ENCODE data around the gene NKAPD1. TPM values are rescaled to one million over a fixed set of nuclear protein-coding genes. Genes with fewer than 3 reads are reported as not detected.

Gene NKAPD1, protein sequence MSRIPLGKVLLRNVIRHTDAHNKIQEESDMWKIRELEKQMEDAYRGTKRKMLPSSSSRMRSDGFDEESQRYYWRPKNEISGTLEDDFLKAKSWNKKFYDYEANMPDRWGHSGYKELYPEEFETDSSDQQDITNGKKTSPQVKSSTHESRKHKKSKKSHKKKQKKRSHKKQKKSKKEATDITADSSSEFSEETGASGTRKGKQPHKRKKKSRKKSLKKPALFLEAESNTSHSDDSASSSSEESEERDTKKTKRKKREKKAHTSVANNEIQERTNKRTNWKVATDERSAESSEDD
- total RNA-seq (2021; ENCODE audit: unreplicated experiment) (19.7 TPM), Bru-seq, nascent RNA (percentile 88 among the genes with signal in this experiment), BruChase-seq, experiment 1, labeled RNA remaining after a 2-hour chase (percentile 95 among the genes with signal in this experiment), BruChase-seq, experiment 2, labeled RNA remaining after a 6-hour chase (percentile 81 among the genes with signal in this experiment)
- 16.7 TPM for polyA plus RNA-seq (2012; ENCODE audit: insufficient read length)
- long read RNA-seq, partial matches to known transcripts: 2 of 17 reads
- long read RNA-seq, other reads (novel, unspliced or antisense): 10 of 17 reads

DNA sequence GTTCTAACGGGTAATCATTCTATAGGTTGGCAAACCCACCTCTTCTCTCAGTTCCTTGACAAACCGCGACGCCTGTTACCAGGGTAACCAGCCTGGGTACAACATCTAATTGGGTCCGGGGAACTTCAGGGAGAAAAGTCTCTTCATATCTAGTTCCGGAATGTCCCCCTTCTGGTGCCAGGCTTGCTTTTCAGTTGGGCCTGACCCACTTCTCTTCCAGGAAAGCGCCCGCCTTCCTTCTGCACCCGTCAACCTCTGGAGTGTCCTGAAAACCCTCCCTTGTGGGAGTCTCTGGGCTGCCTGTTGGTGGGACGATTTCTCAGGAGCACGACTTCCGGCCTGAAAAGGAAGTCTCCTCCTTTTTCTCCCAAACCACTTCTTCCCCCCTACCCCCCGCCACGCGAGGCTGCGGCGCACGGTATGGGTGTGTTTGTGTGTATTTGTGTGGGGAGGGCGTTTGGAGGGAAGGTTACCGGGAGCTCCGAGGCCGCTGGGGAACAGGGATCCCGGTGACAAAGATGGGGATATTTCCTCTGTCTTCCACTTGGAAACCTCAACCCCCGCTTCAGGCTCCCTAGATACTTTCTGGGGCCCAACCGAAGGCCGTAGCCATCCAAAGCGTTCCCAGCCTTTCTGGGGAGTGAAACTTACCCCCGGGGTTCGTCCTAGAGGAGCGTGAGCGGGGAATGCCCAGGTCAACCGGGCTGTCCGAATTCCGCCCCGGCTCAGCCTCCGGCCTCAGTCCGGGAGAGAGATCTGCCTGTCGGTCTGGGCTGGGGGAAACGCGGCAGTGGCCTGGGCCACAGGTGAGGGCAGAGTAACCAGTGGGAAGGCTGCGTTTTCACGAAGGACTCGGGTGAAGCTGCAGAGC, at the start of gene NKAPD1, which contains the start of gene PIH1D2:
NKAPD1 (plus strand) TSS at position 359 of the 871 bp plus-strand sequence. CDS start 1,276 bp downstream, outside the sequence.
PIH1D2 (minus strand) TSS at position 77 of the 871 bp plus-strand sequence. CDS start 843 bp downstream, outside the sequence.
- Histone ChIP-seq H3K27ac (ENCODE audit: low read length) (peak within 1 kb of the TSS; percentile 91), H3K4me3 (ENCODE audit: low read depth in 2 of 2, low read length in 2 of 2) (peak within 1 kb of the TSS; percentile 94), H3K4me1 (ENCODE audit: control insufficient read depth, insufficient read depth, low read length) (peaks cover 16% of the 10 kb centered on the region), H3K9me3 (ENCODE audit: control insufficient read depth, insufficient read depth, low read depth, low read length) (no peaks in the 10 kb centered on the region), H3K27me3 (ENCODE audit: control insufficient read depth, insufficient read depth, low read length) (no peaks in the 10 kb centered on the region), H3K36me3 (ENCODE audit: control insufficient read depth, insufficient read depth, low read length) (peaks cover 34% of the 10 kb centered on the region)
- ChIA-PET CTCF (interaction anchor here (1.0 kb wide), 1 partner anchor 206 kb away, joined by 8 read pairs; no protein-coding TSS in a partner anchor), POLR2A (no interaction called here)
- ATAC-seq (peak; percentile 96), DNase-seq (ENCODE audit: low read depth, low spot score) (peak; percentile 79)
- in situ Hi-C loops (cut with HindIII; ENCODE audit: low pct_unique_long_range_greater_than_20kb, low sequenced_read_pairs): no loop called here
- intact Hi-C loops (cut with micrococcal nuclease; ENCODE audit: unreplicated experiment): no loop called here
- peak; percentile 78 for TF ChIP-seq POLR2AphosphoS5 (IDR thresholded peaks at IDR 0.05; ENCODE audit: low read depth, low read length)
- TF ChIP-seq SIN3A (IDR thresholded peaks at IDR 0.05; ENCODE audit: borderline replicate concordance, insufficient read depth, low read depth, low read length): no peak; the same call in 1 of the 2 replicates
- BruUV-seq (replicated peaks): no TSS peak

DNA sequence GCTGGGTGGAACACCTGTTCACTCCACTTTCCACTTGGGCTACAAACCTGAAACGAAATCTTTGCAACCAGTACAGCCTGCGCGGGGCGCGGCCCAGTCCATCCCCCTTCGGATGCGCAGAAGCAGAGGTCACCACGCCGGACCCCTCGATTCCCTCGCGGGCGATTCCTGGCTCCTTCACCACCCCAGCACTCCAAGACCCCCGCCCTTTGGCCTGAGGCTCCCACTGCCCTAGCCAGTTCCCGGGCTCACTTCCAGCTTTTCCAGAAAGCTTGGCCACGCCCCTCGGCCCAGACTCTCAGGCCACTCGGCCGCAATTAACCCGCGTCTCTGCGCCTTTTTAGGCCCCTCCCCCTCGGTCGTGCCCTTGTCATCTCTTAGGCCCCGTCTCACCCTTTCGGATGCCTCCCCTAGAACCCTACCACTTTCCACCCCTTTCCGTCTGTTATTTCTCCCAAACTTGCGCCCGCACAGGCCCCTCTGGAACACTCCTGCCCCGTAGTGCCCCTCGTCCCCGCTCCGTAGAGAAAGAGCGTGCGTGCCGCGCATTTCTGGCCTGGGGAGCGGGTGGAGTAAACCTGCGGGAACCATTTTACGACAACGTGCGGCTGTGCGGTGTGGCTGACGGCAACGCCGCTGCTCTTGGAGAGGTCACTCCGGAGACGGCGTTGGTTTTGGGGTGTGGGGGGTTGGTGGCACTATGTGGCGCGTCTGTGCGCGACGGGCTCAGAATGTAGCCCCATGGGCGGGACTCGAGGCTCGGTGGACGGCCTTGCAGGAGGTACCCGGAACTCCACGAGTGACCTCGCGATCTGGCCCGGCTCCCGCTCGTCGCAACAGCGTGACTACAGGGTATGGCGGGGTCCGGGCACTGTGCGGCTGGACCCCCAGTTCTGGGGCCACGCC, 49.1 kb upstream of the NKAPD1 start, which contains the start of gene DLAT:
DLAT (plus strand) TSS at position 636 of the 906 bp plus-strand sequence; CDS start at position 701, 65 bp downstream.
- POLR2A ChIA-PET: interaction anchor here (0.7 to 1.1 kb wide), 2 partner anchors 13 to 563 kb away, joined by 3 to 9 read pairs; no protein-coding TSS in a partner anchor
- BruUV-seq (replicated peaks): no TSS peak
- Histone ChIP-seq H3K36me3 (ENCODE audit: control insufficient read depth, insufficient read depth, low read length) (peaks cover 13% of the 10 kb centered on the region), H3K9me3 (ENCODE audit: control insufficient read depth, insufficient read depth, low read depth, low read length) (no peaks in the 10 kb centered on the region), H3K27me3 (ENCODE audit: control insufficient read depth, insufficient read depth, low read length) (no peaks in the 10 kb centered on the region), H3K27ac (ENCODE audit: low read length) (peak within 1 kb of the TSS; percentile 98), H3K4me3 (ENCODE audit: low read depth in 2 of 2, low read length in 2 of 2) (peak within 1 kb of the TSS; percentile 88 to 93), H3K4me1 (ENCODE audit: control insufficient read depth, insufficient read depth, low read length) (peaks cover 10% of the 10 kb centered on the region)
- DNase-seq (ENCODE audit: low read depth, low spot score): peak; percentile 72
- CTCF ChIA-PET: no interaction called here
- in situ Hi-C loops (cut with HindIII; ENCODE audit: low pct_unique_long_range_greater_than_20kb, low sequenced_read_pairs) (no loop called here), intact Hi-C loops (cut with micrococcal nuclease; ENCODE audit: unreplicated experiment) (no loop called here)
- peak; percentile 96 for ATAC-seq
- TF ChIP-seq TCF7L2 (IDR thresholded peaks at IDR 0.05; ENCODE audit: low read depth, low read length): no peak
- TF ChIP-seq, protein P1, sequence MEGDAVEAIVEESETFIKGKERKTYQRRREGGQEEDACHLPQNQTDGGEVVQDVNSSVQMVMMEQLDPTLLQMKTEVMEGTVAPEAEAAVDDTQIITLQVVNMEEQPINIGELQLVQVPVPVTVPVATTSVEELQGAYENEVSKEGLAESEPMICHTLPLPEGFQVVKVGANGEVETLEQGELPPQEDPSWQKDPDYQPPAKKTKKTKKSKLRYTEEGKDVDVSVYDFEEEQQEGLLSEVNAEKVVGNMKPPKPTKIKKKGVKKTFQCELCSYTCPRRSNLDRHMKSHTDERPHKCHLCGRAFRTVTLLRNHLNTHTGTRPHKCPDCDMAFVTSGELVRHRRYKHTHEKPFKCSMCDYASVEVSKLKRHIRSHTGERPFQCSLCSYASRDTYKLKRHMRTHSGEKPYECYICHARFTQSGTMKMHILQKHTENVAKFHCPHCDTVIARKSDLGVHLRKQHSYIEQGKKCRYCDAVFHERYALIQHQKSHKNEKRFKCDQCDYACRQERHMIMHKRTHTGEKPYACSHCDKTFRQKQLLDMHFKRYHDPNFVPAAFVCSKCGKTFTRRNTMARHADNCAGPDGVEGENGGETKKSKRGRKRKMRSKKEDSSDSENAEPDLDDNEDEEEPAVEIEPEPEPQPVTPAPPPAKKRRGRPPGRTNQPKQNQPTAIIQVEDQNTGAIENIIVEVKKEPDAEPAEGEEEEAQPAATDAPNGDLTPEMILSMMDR (IDR thresholded peaks at IDR 0.05): no peak
- TF ChIP-seq, protein P2, sequence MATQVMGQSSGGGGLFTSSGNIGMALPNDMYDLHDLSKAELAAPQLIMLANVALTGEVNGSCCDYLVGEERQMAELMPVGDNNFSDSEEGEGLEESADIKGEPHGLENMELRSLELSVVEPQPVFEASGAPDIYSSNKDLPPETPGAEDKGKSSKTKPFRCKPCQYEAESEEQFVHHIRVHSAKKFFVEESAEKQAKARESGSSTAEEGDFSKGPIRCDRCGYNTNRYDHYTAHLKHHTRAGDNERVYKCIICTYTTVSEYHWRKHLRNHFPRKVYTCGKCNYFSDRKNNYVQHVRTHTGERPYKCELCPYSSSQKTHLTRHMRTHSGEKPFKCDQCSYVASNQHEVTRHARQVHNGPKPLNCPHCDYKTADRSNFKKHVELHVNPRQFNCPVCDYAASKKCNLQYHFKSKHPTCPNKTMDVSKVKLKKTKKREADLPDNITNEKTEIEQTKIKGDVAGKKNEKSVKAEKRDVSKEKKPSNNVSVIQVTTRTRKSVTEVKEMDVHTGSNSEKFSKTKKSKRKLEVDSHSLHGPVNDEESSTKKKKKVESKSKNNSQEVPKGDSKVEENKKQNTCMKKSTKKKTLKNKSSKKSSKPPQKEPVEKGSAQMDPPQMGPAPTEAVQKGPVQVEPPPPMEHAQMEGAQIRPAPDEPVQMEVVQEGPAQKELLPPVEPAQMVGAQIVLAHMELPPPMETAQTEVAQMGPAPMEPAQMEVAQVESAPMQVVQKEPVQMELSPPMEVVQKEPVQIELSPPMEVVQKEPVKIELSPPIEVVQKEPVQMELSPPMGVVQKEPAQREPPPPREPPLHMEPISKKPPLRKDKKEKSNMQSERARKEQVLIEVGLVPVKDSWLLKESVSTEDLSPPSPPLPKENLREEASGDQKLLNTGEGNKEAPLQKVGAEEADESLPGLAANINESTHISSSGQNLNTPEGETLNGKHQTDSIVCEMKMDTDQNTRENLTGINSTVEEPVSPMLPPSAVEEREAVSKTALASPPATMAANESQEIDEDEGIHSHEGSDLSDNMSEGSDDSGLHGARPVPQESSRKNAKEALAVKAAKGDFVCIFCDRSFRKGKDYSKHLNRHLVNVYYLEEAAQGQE (IDR thresholded peaks at IDR 0.05; ENCODE audit: insufficient read depth in 1 of 2, low read depth in 2 of 2, low read length in 1 of 2): peak in 1 of 2 experiments; percentile 64; a peak in 1 of 4 replicates
- TF ChIP-seq SIN3A (IDR thresholded peaks at IDR 0.05; ENCODE audit: borderline replicate concordance, insufficient read depth, low read depth, low read length): peak; percentile 62; the same call in 1 of the 2 replicates
- peak; percentile 97 for TF ChIP-seq POLR2AphosphoS5 (IDR thresholded peaks at IDR 0.05; ENCODE audit: low read depth, low read length)

Measured in Panc1 (cell line).